GM18858 (cell line): ENCODE results near the gene RAB23.

Source experiments
- ATAC-seq: cut with Tn5 transposase; IDR thresholded peaks from one replicate; pipeline ENCODE4 v1.9.1; 2021; ENCODE audit not compliant: unreplicated experiment

The RAB23 gene

DNA sequence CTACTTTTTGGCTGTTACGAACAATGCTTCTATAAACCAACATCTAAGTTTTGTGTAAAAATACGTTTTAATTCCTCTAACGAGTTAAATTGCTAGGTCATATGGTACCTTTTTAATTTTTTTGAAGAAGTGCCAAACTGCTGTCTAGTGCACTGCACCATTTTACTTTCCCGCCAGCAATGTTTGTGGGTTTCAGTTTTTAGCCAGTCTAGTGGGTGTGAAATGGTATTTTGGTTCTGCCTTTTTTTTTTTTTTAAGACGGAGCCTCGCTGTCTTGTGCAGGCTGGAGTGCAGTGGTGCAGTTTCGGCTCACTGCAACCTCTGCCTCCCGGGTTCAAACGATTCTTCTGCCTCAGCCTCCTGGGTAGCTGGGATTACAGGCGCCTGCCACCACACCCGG lies 84.1 kb downstream of the RAB23 start:
- ATAC-seq: no peak

- no peak for ATAC-seq
Observed at GRCh38 chr6:57137350-57137749, 84.8 kb downstream of the RAB23 start.
